GM12873 (cell line): ENCODE data around the gene ATXN7L1.

Experiments used
- CTCF ChIP-seq: IDR thresholded peaks from 2 replicates; pipeline ENCODE4 v1.5.1; 2012; ENCODE audit warnings: low read depth, mild to moderate bottlenecking, moderate library complexity, low read length, control low read depth; ENCODE audit not compliant: insufficient read depth; ENCODE audit errors: missing control alignments

Gene ATXN7L1

GRCh38 chr7:105811189-105811847 is 65.1 kb downstream of the ATXN7L1 start:
- TF ChIP-seq CTCF = no peak

GRCh38 chr7:105810556-105810955 is 65.8 kb downstream of the ATXN7L1 start:
- no peak for TF ChIP-seq CTCF

DNA sequence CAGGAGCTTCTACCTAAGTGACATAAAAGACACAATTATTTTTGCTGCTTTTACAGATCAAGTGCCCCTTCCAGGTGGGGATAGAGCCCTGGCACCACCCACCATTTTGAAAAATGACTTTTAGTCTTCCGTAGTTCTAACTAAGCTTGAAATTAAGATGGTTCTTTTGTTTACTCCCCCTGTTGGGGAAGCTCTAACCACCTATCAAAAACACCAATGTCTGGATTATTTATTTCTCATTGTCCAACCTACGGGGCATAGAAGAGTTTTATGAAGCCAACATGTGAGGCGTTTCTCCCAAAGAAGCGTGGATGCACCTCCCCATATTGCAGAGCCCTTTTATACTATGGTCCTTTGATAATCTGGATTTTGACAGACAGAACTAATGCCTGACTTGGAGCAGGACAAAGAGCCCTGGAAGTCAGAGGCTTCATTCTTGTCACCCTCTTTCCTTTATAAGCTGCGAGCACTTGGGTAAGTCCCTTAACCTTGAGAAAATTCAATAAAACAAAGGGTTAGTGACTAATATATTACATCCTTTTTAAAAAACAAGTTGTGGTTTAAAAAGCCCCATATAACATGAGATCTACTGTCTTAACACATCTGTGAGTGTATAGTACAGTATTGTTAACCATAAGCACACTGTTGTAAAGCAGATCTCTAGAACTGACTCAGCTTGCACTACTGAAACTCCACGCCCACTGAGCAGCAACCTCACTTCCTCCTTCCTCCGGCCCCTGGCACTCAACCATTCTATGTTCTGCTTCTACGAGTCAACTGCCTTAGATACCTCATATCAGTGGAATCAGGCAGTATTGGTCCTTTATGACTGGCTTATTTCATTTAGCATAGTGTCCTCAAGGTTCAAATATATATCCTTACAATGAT is 67.5 kb downstream of the ATXN7L1 start:
- TF ChIP-seq CTCF = no peak

- TF ChIP-seq CTCF = no peak
These were observed 68.2 kb downstream of the ATXN7L1 start for GRCh38 chr7:105808209-105808608.

DNA sequence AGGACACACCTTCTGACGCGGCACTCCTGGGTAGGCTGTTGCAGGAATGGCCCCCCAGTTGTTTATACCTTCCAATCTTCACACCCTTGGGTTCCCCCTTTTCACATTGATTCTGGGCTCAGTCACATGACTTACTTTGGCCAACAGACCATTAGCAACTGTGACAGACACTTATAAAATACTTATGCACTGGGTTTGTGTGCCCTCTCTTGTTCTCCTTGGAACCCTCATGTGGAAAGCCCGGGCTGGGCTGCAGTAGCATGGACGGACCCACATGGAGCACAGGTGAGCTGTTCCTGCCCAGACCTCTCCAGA is 69.0 kb downstream of the ATXN7L1 start:
- TF ChIP-seq CTCF = no peak

DNA sequence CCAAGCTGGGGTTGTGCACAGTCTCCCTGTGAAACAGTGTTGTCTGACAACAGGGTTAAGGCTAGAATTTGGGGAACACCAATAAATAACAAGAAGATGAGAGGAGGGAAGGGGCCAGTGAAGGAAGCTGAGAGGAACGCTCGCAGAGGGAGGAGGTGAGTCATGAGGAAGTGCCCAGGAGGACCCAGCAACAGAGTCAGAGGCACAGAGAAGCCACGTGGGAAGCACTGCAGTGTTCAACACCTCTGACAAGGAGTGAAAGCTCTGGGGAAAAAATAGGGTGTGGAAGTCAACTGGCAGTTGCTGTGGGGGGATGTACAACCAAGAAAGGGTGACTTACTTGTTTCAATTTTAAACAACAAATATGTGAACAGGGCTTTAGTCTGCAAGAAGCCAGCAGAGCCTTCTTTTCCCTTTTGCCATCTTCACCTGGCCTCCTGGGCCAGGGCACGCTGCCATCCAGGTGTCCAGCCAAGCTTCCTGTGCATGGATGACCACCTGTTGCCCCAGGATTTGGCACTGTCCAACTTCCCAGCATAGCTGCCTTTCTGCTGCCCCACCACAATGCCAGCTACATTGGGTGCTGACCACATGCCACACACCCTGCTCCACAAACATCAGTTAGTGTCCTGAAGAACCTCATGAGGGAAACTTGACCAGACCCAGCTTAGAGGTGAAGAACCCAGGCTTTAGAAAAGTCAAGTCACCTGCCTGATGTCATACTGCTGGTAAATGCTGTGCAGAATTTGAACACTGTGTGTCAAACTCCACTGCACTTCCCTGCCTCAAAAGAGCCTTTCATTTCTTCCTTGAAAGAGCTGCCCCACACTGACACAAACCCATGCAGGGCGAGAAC is 69.6 kb downstream of the ATXN7L1 start:
- TF ChIP-seq CTCF = no peak

DNA sequence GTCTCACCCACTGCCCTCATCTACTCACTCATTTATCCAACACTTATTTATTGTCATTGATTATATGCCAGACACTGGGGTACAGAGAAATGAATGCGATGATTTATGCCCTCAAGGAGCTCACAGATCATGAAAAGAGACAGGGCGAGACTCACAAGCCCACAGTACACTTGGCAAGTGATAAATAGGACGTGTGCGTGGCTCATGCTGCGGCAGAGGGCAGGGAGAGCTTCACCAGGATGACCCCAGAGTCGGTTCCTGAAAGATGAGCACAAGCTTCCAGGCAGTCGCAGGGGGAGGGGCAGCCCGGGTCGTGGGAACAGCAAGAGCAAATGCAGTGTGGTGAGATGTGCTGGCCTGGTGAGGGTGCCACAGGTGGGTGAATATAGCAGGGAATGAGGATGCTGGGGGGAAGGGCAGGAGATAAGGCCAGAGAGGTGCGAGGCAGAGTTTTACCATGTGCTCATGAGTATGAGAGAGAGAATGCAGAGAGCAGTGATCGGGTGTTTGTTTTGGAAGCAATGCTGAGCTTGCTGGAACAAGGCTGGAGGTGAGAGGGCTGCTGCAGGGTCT is 70.9 kb downstream of the ATXN7L1 start:
- no peak for TF ChIP-seq CTCF
